ENCODE data around the gene BTBD9. TPM values are rescaled to one million over a fixed set of nuclear protein-coding genes. Genes with fewer than 3 reads are reported as not detected.

The BTBD9 gene
- polyA plus RNA-seq, 1 donor (not counting 4 experiments of a cell fraction or from before 2014, with no cell fraction given), result 6.8 TPM

- dilution Hi-C loops (cut with MboI; ENCODE audit: extremely low pct_ligation_motif_present, low sequenced_read_pairs), result no loop called here
- no peaks in the 10 kb centered on the region for H3K27me3 ChIP-seq (ENCODE audit: control insufficient read depth, extremely low read depth, insufficient read depth, low read length)
- no peak overlapping the region for H3K4me3 ChIP-seq (ENCODE audit: control insufficient read depth in 2 of 3, extremely low read depth in 1 of 3, insufficient read depth in 2 of 3, low read depth in 1 of 3, low read length in 3 of 3)
- DNase-seq (ENCODE audit: low read depth, low spot score) (no peak), FAIRE-seq (no peak)
- no peaks in the 10 kb centered on the region for H4K20me1 ChIP-seq (ENCODE audit: control insufficient read depth, extremely low read depth, insufficient read depth, low read length)
- no peaks in the 10 kb centered on the region for H3K4me1 ChIP-seq (ENCODE audit: control insufficient read depth, extremely low read depth, insufficient read depth, low read length)
- no peaks in the 10 kb centered on the region for H3K79me2 ChIP-seq (ENCODE audit: control insufficient read depth, insufficient read depth, low read length)
- H3K36me3 ChIP-seq (ENCODE audit: control insufficient read depth in 2 of 2, extremely low read depth in 1 of 2, insufficient read depth in 2 of 2, low read length in 2 of 2), result peaks cover 0 to 3% of the 10 kb centered on the region in 2 experiments
- H3K9me3 ChIP-seq (ENCODE audit: control insufficient read depth, low read depth, low read length), result no peaks in the 10 kb centered on the region
- H3K9me1 ChIP-seq (ENCODE audit: control insufficient read depth, extremely low read depth, insufficient read depth, low read length), result no peaks in the 10 kb centered on the region
- H3K4me2 ChIP-seq (ENCODE audit: control insufficient read depth, extremely low read depth, insufficient read depth, low read depth, low read length), result no peak overlapping the region
- TF ChIP-seq, protein P1, sequence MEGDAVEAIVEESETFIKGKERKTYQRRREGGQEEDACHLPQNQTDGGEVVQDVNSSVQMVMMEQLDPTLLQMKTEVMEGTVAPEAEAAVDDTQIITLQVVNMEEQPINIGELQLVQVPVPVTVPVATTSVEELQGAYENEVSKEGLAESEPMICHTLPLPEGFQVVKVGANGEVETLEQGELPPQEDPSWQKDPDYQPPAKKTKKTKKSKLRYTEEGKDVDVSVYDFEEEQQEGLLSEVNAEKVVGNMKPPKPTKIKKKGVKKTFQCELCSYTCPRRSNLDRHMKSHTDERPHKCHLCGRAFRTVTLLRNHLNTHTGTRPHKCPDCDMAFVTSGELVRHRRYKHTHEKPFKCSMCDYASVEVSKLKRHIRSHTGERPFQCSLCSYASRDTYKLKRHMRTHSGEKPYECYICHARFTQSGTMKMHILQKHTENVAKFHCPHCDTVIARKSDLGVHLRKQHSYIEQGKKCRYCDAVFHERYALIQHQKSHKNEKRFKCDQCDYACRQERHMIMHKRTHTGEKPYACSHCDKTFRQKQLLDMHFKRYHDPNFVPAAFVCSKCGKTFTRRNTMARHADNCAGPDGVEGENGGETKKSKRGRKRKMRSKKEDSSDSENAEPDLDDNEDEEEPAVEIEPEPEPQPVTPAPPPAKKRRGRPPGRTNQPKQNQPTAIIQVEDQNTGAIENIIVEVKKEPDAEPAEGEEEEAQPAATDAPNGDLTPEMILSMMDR (optimal IDR thresholded peaks at IDR 0.05 in 1 of 3, IDR thresholded peaks at IDR 0.05 in 1 of 3, conservative IDR thresholded peaks at IDR 0.05 in 1 of 3; ENCODE audit: extremely low read depth in 1 of 3, insufficient read depth in 2 of 3, low read length in 3 of 3), result no peak
- no peak for TF ChIP-seq EZH2 (IDR thresholded peaks at IDR 0.05; ENCODE audit: low read length)
- no peak overlapping the region for H3K9ac ChIP-seq (ENCODE audit: control insufficient read depth, extremely low read depth, insufficient read depth, low read length)
- H2AFZ ChIP-seq (ENCODE audit: control insufficient read depth, low read length), result no peak overlapping the region
- H3K27ac ChIP-seq (ENCODE audit: control insufficient read depth, insufficient read depth, low read length), result no peak overlapping the region
Observed at GRCh38 chr6:38160831-38161230, 478.9 kb downstream of the BTBD9 start.

DNA sequence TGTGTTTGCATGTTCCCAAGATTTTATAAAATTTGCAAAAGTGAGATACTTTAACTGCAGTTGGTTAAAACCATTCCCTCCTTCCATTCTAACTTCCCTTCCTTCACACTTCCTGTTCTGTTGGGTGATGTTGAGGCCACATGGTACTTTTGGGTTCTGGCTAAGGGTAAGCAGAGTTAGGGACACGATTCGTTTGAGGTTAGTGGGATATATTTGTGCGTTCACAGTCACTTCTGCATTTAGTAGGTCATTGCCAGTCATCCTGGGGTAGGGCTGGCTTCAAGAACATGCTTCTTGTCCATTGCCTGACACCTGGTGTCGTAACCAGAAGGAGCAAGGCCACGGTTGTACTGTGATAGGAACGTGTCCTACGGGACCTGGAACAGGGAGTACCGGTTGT lies 480.1 kb downstream of the BTBD9 start:
- TF ChIP-seq, protein P1 (optimal IDR thresholded peaks at IDR 0.05 in 1 of 3, IDR thresholded peaks at IDR 0.05 in 1 of 3, conservative IDR thresholded peaks at IDR 0.05 in 1 of 3; ENCODE audit: extremely low read depth in 1 of 3, insufficient read depth in 2 of 3, low read length in 3 of 3), result no peak
- TF ChIP-seq EZH2 (IDR thresholded peaks at IDR 0.05; ENCODE audit: low read length), result no peak
- Histone ChIP-seq H3K4me1 (ENCODE audit: control insufficient read depth, extremely low read depth, insufficient read depth, low read length) (no peaks in the 10 kb centered on the region), H3K9me3 (ENCODE audit: control insufficient read depth, low read depth, low read length) (no peaks in the 10 kb centered on the region), H3K79me2 (ENCODE audit: control insufficient read depth, insufficient read depth, low read length) (no peaks in the 10 kb centered on the region), H3K4me3 (ENCODE audit: control insufficient read depth in 2 of 3, extremely low read depth in 1 of 3, insufficient read depth in 2 of 3, low read depth in 1 of 3, low read length in 3 of 3) (no peak overlapping the region), H3K36me3 (ENCODE audit: control insufficient read depth in 2 of 2, extremely low read depth in 1 of 2, insufficient read depth in 2 of 2, low read length in 2 of 2) (peaks cover 3% of the 10 kb centered on the region in 2 experiments), H3K4me2 (ENCODE audit: control insufficient read depth, extremely low read depth, insufficient read depth, low read depth, low read length) (no peak overlapping the region), H3K27ac (ENCODE audit: control insufficient read depth, insufficient read depth, low read length) (no peak overlapping the region), H3K9me1 (ENCODE audit: control insufficient read depth, extremely low read depth, insufficient read depth, low read length) (no peaks in the 10 kb centered on the region), H2AFZ (ENCODE audit: control insufficient read depth, low read length) (no peak overlapping the region), H3K27me3 (ENCODE audit: control insufficient read depth, extremely low read depth, insufficient read depth, low read length) (no peaks in the 10 kb centered on the region), H4K20me1 (ENCODE audit: control insufficient read depth, extremely low read depth, insufficient read depth, low read length) (no peaks in the 10 kb centered on the region), H3K9ac (ENCODE audit: control insufficient read depth, extremely low read depth, insufficient read depth, low read length) (no peak overlapping the region)
- no peak for FAIRE-seq
- no peak for DNase-seq (ENCODE audit: low read depth, low spot score)
- dilution Hi-C loops (cut with MboI; ENCODE audit: extremely low pct_ligation_motif_present, low sequenced_read_pairs), result no loop called here
